CD4-positive, alpha-beta T cell treated with Interleukin-15 for 4 hours (primary cell): ENCODE measurements around the gene RAPGEF5.

Experiments
- DNase-seq: peaks from one replicate; pipeline ENCODE4 v3.0.0-alpha.2; 2020; ENCODE audit warnings: low spot score

The RAPGEF5 gene

DNA sequence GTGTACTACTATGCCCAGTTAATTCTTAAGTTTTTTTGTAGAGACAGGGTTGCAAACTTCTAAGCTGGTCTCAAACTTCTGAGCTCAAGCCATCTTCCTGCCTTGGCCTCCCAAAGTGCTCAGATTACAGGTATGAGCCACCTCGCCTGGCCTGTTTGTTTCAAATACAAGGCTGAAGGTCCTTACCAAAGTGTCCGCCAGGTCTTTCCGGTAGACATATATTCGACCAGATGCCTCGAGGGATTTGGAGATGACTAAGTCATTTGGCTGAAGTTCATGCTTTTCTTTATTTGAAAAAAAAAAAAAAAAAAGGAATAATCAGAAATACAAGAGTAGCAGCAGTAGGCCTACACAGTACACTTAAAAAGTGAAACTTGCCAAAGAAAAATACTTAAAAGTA lies 206.7 kb downstream of the RAPGEF5 start:
- no peak for DNase-seq

GRCh38 chr7:22147868-22148267 lies 209.1 kb downstream of the RAPGEF5 start:
- no peak for DNase-seq

DNA sequence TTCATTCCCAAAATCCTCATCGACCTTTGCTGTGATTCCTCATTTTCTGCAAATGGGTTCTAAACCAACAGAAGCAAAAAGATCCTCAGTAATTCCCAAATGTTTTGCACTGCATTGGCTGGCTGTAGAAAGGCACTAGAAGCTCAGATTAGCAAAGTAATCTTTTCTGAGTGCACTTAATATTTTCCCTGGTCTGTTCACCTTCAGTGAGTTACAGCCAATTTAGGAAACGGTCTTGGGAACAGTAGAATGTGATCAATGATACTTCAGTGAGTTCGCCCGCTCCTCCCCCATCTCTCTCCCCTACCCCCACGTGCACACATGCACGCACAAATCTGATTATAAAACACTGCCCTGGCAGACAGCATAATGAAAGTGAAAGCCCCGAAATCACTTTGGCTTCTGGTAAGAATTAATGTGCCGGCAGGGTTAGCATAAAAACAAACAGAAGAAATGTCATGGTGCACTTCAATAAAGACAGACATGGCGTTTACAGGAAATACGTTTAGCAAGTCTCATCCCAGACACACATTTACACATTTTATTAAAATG lies 209.9 kb downstream of the RAPGEF5 start:
- no peak for DNase-seq

GRCh38 chr7:22144950-22145349 lies 212.0 kb downstream of the RAPGEF5 start:
- DNase-seq: no peak

- no peak for DNase-seq
Measured at GRCh38 chr7:22143491-22143890, 213.5 kb downstream of the RAPGEF5 start.

- DNase-seq: no peak
Measured at GRCh38 chr7:22142572-22142971, 214.4 kb downstream of the RAPGEF5 start.

GRCh38 chr7:22141355-22141754 lies 215.6 kb downstream of the RAPGEF5 start:
- no peak for DNase-seq

DNA sequence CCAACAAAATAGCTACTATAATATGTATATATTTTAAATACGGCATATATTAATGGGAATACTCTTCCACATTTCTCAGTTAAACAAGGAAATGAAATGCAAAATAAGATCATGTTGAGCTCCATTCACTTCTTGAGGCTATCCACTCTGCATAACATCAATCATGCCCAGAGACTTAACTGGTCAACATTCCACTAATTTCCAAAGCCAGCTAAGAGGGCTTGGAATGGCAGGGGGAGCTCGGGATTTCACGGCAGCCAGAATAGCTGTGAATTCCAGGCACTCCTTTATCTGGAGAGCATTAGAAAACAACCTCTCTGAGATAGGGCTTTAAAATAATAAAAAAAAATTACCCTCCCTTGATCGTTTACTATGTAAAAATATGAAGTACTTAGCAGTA lies 216.4 kb downstream of the RAPGEF5 start:
- DNase-seq: no peak

GRCh38 chr7:22138886-22139285 lies 218.1 kb downstream of the RAPGEF5 start:
- no peak for DNase-seq

DNA sequence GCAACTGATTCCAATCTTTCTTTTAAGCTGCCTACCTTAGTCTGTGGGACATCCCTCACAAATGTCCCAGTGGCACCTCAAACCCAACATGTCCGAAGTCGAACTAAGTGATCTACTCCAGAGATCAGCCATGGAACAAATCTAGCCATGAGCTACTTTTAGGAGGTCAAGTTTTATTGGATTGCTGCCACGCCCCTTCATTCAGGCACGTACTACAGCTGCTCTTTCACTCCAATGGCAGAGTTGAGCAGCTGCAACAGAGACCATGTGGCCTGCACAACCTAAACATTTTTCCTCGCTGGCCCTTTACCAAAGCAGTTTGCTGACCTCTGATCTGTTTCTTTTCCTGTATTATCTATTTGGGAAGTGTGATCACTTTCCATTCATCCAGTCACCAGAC lies 218.8 kb downstream of the RAPGEF5 start:
- no peak for DNase-seq

- no peak for DNase-seq
Measured at GRCh38 chr7:22137466-22137865, 219.5 kb downstream of the RAPGEF5 start.

- no peak for DNase-seq
Measured at GRCh38 chr7:22137026-22137425, 219.9 kb downstream of the RAPGEF5 start.

DNA sequence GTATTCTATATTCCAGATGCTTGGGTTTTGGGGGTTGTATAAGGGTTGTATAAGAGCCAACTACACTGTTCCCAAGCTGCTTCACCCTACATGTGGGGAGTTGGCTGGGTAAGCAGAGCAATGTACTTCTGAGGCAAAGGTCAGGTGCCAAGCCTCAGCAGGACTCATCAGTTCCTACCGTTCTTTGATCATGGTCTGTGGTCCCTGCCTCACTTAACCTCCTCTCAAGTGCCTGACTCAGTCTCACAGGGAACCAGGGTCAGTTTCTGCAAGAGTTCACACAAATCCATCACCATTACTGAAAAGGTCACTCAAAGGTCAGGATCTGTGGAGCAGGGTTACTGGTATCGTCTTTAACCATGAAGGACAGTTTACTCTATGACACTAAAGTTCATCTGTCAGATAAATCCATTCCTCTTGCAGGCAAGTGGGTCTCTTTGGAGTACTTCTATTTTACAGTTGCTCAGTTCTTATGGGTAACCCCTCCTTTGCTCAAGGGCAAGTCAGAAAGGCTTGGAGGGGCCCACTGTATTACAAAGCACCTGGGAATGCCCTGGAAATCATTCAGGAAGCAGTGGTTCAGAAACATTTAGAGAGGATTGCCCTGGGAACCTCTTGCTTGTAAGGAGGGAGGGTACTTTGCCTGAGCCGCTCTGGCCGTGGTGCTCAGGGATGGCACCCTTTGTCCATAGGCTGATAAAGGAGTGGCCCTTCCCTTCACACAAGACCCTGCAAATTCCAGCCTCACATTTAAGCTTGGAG lies 227.0 kb downstream of the RAPGEF5 start:
- DNase-seq: no peak

GRCh38 chr7:22129166-22129565 lies 227.8 kb downstream of the RAPGEF5 start:
- no peak for DNase-seq

DNA sequence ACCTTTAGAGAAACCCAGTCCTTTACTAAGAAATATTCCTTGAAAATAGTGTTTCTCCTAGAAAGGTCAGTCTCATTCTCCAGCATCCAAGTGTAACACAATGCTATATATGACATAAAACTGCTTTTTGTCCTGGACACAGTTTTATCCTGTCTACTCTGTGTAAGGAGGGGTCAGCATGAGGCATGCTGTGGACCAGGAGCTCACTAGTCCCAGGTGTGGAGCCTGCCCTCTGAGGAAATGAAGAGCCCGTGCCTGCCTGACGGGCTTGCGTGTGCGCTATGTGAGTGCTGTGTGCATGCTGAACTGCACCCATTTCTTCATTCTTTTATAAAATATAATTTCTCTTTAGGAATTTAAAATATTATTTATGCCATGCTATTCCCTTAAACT lies 228.4 kb downstream of the RAPGEF5 start:
- no peak for DNase-seq

DNA sequence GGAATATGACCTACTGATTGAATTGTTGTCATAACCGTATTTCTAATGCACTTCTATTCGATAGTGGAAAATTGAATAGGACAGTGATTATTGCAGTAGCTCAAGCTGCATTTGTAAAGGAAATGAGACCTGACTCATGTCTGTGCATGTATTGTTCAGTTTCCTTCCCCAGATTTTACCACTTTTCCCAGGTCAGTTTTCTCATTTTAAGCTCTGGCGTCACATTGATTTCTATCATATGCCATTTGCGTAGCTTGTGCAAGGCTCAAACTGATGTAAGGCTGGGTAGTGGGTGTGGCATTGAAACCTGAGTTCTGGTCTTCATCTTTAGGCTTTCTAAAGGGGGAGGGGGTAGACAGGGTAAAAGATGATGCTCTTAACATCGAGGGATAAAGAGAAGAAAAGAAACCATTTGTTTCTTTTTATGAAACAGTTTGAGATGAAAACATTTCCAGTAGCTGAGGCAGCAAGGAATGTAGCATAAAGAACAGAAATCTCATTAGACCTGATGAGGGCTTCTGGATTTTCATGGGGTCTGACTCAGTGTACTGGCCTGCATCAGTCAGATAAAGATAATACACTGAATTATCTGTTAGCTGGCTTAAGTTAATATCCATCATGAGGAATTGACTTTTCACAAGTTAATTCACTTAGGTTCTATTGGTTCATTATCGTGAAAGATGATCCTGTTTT lies 229.0 kb downstream of the RAPGEF5 start:
- DNase-seq: no peak

- DNase-seq: no peak
Measured at GRCh38 chr7:22125436-22125835, 231.5 kb downstream of the RAPGEF5 start.

DNA sequence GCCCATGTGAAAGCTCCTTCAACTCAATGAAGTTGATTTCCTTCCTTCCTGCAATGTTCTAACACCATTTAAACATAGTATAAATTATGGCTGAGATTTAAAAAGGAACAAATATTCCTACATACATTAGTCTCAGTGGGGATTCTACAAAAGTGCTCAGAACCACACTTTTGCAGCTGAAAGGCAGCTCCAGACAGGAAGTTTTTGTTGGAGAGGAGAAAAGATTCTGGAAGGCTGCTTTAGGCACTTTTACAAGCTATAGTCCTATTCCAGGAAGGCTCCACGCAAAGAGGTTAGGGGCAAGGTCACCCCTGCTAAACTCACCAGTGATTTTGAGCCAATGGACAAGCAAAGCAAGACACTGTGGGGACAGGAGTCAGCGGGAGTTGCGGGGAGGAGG lies 232.0 kb downstream of the RAPGEF5 start:
- DNase-seq: no peak

GRCh38 chr7:22123139-22123538 lies 233.8 kb downstream of the RAPGEF5 start:
- DNase-seq: no peak

GRCh38 chr7:22121702-22122474 lies 235.1 kb downstream of the RAPGEF5 start:
- no peak for DNase-seq

- DNase-seq: no peak
Measured at GRCh38 chr7:22120391-22121053, 236.4 kb downstream of the RAPGEF5 start.

- DNase-seq: no peak
Measured at GRCh38 chr7:22117222-22117621, 239.7 kb downstream of the RAPGEF5 start.
